UCSD-AML1 (cell line): ENCODE measurements around the gene ECE2.
"Not testable (repeated sequence)": the region's sequence is repeated elsewhere in the genome, so short reads cannot be mapped to it uniquely, and the experiment has no call there.

ENCODE experiments used
- DNase-seq: peaks from one replicate; lab custom pipeline; 2025; ENCODE audit not compliant: unreplicated experiment; lab: John Stamatoyannopoulos, UW

Gene ECE2

GRCh38 chr3:184262764-184263179, 13.1 kb upstream of the ECE2 start:
- no peak for DNase-seq

GRCh38 chr3:184267249-184267648, 8.6 kb upstream of the ECE2 start:
- not testable (repeated sequence) for DNase-seq

GRCh38 chr3:184272269-184272668, 3.6 kb upstream of the ECE2 start:
- DNase-seq: no peak

GRCh38 chr3:184275381-184275701, 481 bp upstream of the ECE2 start:
- DNase-seq: no peak

- DNase-seq: no peak
Measured at GRCh38 chr3:184277366-184277765, 1.5 kb downstream of the ECE2 start.

GRCh38 chr3:184282941-184283340, 7.1 kb downstream of the ECE2 start:
- no peak for DNase-seq

GRCh38 chr3:184283681-184284080, 7.9 kb downstream of the ECE2 start:
- DNase-seq: no peak

GRCh38 chr3:184284696-184285095, 8.9 kb downstream of the ECE2 start:
- DNase-seq: peak; percentile 50

- DNase-seq: peak; percentile 61
Measured at GRCh38 chr3:184289426-184289938, 13.7 kb downstream of the ECE2 start.

- no peak for DNase-seq
Measured at GRCh38 chr3:184290331-184290730, 14.5 kb downstream of the ECE2 start.

- no peak for DNase-seq
Measured at GRCh38 chr3:184291044-184291737, 15.4 kb downstream of the ECE2 start.

GRCh38 chr3:184291738-184292445, 16.1 kb downstream of the ECE2 start:
- DNase-seq: no peak

GRCh38 chr3:184295771-184296170, 19.9 kb downstream of the ECE2 start:
- no peak for DNase-seq

GRCh38 chr3:184296616-184297015, 20.8 kb downstream of the ECE2 start:
- DNase-seq: no peak

- peak; percentile 98 for DNase-seq
Measured at GRCh38 chr3:184298759-184299487, 23.1 kb downstream of the ECE2 start, which contains the start of gene PSMD2. Gene PSMD2 (plus strand): TSS chr3:184299241. CDS start chr3:184299267, 26 bp downstream.

- no peak for DNase-seq
Measured at GRCh38 chr3:184299488-184300377, 23.9 kb downstream of the ECE2 start.

GRCh38 chr3:184300378-184300720, 24.5 kb downstream of the ECE2 start:
- DNase-seq: no peak

- no peak for DNase-seq
Measured at GRCh38 chr3:184305577-184305976, 29.8 kb downstream of the ECE2 start.

- DNase-seq: no peak
Measured at GRCh38 chr3:184306341-184306972, 30.6 kb downstream of the ECE2 start.

GRCh38 chr3:184307915-184308314, 32.1 kb downstream of the ECE2 start:
- DNase-seq: no peak
